Right hindlimb (tissue), 1 donor: Measurements from ENCODE around the gene ATP6V0A1.
"Not testable (repeated sequence)": the region's sequence is repeated elsewhere in the genome, so short reads cannot be mapped to it uniquely, and the experiment has no call there.

Source experiments
- DNase-seq: peaks from one replicate; pipeline ENCODE4 v3.0.0-alpha.2; 2018

The ATP6V0A1 gene

GRCh38 chr17:42477824-42478223, 19.1 kb downstream of the ATP6V0A1 start:
- DNase-seq: not testable (repeated sequence)

DNA sequence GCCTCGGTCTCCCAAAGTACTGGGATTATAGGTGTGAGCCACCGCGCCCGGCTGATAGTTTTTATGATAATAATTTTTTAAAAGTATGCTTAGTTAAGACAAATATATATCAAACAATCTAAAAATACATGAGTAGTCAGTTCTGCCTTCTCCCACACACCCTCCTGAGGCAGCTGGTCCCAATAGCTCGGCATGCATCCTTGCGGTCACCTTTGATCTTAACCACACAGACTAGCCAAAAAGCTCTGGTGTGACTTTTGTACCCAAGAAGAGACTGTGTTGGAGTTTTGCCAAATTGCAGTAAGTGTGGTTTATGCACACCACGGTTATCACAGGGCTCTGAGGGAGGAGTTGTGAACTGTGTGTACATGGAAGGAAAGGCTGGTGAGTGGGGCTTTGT, 25.6 kb downstream of the ATP6V0A1 start:
- no peak for DNase-seq

DNA sequence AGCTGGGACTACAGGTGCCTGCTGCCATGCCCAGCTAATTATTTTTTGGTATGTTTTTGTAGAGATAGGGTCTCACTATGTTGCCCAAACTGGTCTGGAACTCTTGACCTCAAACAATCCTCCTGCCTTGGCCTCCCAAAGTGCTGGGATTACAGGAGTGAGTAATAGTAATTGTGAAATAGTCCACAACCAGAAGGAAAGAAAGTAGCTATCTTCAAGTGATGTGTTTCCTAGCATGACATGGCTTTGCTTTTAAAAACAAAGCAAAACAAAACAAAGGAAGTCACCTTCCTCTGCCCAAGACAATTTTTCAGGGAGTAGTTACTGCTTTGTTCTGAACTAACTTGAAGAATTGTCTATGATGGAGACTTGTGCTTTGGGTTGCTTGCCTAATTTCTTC, 27.0 kb downstream of the ATP6V0A1 start:
- DNase-seq: no peak

GRCh38 chr17:42488032-42488431, 29.4 kb downstream of the ATP6V0A1 start:
- DNase-seq: no peak

- no peak for DNase-seq
These were observed 34.6 kb downstream of the ATP6V0A1 start for GRCh38 chr17:42493319-42493718.

- DNase-seq: no peak
These were observed 36.0 kb downstream of the ATP6V0A1 start for GRCh38 chr17:42494673-42495072.

- no peak for DNase-seq
These were observed 40.1 kb downstream of the ATP6V0A1 start for GRCh38 chr17:42498828-42499227.

GRCh38 chr17:42502091-42502490, 43.4 kb downstream of the ATP6V0A1 start:
- DNase-seq: no peak

GRCh38 chr17:42502926-42503325, 44.2 kb downstream of the ATP6V0A1 start:
- DNase-seq: no peak

- DNase-seq: no peak
These were observed 49.0 kb downstream of the ATP6V0A1 start for GRCh38 chr17:42507671-42508070.

DNA sequence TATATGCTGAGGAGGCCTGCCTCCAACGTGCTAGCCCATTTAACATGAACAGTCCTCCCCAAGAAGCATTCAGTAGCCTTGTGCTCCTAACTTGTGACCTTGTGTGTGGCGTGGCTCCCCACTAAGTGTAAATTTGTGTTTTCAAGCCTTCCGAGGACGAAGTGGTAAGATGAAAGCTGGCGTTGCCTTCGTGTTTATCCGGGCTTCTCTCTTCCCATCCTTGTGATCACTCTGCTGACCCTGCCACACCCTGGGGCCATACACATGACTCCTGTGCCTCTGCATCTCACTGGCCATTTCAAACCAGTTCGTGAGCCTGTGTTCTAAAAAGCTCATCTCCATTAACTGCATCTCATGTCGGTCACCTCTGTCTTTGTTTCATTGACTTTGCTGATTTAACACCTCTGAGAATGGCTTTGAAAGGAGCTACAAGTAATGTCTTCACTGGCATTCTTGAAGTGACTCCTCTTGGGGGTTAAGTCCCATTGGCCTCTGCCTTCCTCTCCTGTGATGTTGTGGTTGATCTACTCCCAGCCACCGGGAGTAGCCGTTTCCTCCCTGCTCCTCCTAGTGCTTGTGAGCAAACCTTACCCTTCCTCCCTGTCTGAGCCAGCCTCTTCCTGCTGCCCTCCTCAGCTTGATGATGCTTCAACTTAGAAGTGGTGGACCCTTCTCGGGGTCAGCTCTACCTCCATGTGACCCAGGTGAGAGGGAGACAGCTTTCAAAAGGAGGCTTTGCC, 49.9 kb downstream of the ATP6V0A1 start:
- no peak for DNase-seq

DNA sequence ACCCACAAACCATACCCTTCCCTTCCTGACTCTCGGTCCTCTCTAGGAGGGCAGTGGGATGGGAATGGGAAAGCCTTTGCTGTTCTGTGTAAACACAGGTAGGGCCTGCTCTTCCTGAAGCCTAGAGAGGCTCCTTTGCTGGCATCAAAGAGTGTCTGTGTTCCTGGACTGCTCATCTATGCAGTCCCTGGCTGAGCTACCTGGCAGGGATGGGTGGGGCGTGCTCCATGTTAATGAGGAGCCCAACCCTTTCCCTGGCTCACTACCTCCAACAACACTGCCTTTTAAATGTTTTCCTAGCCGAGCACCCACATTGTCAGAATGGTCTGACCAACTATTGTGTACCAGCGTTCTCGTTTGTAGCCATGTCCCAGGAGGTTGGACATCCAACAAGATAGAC, 50.7 kb downstream of the ATP6V0A1 start:
- no peak for DNase-seq

DNA sequence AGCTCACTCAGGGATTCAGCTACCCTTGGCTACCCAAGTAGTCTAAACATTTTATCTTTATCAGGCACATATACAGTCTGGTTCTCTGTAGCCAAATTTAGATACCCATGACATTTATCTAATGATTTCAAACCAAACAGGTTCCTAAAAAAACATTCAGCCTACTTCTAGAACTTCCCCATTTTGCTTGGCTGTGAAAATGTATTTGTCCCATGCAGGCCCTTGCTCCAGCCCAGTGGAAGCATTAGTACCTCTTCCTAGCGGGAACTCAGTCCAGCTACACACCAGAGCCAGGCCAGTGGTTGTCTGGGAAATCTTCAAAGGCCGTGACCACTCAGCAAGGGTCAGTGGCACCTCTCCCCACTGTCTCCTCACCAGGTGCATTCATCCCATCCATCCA, 51.2 kb downstream of the ATP6V0A1 start:
- DNase-seq: no peak

GRCh38 chr17:42512246-42512645, 53.6 kb downstream of the ATP6V0A1 start:
- no peak for DNase-seq

- DNase-seq: no peak
These were observed 54.1 kb downstream of the ATP6V0A1 start for GRCh38 chr17:42512733-42513251.

DNA sequence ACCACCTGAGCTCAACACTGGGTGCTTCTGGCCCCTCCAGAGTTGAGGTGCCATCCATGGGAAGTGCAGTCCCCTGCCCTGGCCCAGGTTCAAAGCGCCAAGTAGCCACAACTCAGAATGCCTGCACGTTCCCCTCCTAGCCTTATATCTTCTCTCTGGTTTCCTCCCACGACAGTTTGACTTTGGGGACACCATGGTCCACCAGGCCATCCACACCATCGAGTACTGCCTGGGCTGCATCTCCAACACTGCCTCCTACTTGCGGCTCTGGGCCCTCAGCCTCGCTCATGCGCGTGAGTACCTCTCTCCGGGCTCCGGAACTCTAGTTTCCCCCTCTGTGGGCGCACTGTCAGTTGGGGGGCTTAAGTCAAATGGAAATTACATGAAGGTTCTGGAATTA, 55.0 kb downstream of the ATP6V0A1 start:
- DNase-seq: no peak

DNA sequence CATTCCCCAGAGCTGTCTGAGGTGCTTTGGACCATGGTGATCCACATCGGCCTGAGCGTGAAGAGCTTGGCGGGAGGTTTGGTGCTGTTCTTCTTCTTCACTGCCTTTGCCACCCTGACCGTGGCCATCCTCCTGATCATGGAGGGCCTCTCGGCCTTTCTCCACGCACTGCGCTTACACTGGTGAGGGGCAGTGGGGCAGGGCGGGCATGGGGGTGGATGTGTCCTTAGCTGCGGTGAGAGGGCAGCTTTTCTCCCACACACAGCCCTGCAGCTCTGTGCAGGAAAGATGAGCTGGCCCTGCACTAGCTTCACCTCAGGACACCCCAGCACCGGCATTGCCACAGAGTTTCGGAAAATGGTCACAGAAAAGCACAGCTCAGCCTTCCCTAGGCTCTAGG, 55.6 kb downstream of the ATP6V0A1 start:
- DNase-seq: no peak

- no peak for DNase-seq
These were observed 56.2 kb downstream of the ATP6V0A1 start for GRCh38 chr17:42514867-42515266.

DNA sequence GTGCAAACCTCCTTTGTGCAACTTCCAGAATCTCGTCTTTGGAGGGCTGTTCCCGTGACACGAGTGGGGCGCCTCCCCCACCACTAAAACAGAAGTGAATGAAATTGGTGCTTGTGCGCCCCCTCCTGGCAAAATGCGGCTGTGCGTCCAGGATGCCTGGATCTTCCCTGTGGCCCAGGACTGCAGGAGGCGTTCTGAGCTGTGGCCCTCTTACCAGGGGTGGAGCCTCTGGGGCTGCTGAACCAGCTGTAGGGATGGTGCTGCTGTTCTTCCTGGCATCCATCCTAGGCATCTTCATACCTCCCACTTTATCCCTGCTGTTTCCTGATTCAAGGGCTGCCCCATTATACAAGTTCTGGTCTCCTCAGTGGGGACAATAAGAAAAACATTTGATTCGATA, 58.8 kb downstream of the ATP6V0A1 start:
- peak; percentile 89 for DNase-seq

- peak; percentile 85 for DNase-seq
These were observed 59.5 kb downstream of the ATP6V0A1 start for GRCh38 chr17:42518046-42518754.

DNA sequence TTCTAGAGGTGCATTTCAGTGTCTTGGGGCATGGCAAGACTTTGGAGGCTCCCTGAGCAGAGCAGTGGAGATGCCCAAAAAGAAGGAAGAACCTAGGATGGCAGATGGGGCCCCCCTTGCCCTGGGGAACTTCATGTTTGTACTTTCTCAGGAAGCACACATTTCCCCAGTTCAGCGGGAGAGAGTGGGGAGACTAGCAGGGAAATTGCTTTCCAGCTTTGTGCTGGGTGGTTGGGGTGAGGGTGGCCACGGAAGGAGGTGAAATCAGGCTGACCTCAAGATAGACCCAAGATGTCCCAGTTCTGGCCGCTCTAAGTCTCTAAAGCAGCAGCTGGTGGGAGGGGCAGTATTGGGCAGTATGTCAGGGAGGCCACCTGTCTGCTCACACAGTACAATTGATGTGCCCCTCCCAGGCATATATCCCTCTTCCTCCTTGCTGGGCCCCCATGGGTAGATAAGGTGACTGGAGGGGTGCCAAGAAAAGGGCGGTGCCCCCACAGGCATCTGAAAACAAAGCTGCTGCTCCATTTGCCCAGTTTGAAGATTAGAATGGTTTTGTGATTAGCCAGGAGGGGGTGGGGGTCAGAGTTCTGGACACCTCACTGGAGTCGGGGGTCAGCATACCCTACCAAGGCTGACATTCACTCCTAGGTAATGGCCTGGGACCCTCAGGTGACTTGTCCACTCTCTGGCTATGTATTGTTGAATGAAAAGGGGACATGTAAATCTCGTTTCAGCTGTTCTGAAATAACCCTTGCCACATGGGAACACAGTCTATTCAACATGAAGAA, 60.3 kb downstream of the ATP6V0A1 start:
- DNase-seq: peak; percentile 76

GRCh38 chr17:42519546-42520491, 61.1 kb downstream of the ATP6V0A1 start:
- peak; percentile 95 for DNase-seq
